NCI-H2107 treated with DMSO at 0.1 percent for 48 hours (cell line): ENCODE measurements around the gene INPPL1.
A peak's percentile ranks its signal among the peaks of the same experiment; 100 is the strongest.

Experiments used
- DNase-seq: peaks from one replicate; lab custom pipeline; 2025; ENCODE audit not compliant: unreplicated experiment; lab: John Stamatoyannopoulos, UW

INPPL1 gene

DNA sequence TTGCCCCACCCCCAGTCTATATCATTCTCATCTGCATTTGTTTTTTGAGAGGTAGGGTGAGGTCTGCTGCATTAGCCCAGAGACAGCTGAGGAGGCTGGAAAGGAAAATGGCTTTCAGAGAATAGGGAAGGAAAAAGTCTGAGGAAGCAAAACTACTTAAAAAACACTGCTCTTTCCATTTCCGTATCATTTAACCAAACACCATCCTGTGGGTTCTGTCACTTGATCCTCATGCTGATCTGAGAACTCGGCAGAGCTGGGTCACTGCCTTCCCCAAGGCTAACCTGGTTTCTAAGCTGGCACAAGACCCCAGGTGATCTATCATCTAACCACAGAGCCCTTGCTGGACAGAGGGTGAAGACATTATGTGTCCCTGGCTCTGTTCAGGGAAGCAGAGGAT lies 6.7 kb upstream of the INPPL1 start:
- no peak for DNase-seq

DNA sequence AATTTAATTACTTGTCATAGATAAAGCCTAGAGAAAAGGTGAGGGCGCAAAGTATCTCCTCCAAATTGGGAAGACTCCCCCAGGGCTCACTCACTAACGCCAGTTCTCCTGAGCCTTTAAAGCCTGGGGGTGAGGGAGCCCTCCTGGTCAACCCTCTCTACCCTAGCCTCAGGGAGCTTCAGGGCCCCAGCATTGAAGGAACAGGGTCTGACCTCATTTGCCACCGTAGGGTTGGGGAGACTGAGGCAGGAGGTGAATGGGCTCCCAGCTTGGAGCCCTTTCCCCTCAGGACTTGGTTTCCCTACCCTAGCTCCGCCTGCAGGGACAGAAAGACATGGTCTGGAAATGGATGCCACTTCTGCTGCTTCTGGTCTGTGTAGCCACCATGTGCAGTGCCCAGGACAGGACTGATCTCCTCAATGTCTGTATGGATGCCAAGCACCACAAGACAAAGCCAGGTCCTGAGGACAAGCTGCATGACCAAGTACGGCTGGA lies 6.3 kb upstream of the INPPL1 start:
- DNase-seq = no peak

DNA sequence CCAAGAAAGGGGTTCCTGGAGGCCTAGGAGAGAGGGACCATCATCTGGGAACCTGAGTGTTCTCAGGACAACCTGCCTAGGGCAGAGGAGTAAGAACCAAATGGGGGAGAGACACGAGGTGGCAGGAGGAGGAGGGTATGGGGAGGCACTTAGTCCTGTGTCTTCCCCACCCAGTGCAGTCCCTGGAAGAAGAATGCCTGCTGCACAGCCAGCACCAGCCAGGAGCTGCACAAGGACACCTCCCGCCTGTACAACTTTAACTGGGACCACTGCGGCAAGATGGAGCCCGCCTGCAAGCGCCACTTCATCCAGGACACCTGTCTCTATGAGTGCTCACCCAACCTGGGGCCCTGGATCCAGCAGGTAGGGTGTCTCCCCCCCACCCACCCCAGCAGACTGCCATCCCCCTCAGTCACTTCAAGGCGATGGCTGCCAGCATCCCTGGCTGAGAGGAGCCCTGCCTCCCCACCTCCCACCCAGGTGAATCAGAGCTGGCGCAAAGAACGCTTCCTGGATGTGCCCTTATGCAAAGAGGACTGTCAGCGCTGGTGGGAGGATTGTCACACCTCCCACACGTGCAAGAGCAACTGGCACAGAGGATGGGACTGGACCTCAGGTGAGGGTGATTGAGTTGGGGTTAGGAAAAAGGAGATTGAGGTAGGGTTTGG lies 3.7 kb upstream of the INPPL1 start:
- no peak for DNase-seq

DNA sequence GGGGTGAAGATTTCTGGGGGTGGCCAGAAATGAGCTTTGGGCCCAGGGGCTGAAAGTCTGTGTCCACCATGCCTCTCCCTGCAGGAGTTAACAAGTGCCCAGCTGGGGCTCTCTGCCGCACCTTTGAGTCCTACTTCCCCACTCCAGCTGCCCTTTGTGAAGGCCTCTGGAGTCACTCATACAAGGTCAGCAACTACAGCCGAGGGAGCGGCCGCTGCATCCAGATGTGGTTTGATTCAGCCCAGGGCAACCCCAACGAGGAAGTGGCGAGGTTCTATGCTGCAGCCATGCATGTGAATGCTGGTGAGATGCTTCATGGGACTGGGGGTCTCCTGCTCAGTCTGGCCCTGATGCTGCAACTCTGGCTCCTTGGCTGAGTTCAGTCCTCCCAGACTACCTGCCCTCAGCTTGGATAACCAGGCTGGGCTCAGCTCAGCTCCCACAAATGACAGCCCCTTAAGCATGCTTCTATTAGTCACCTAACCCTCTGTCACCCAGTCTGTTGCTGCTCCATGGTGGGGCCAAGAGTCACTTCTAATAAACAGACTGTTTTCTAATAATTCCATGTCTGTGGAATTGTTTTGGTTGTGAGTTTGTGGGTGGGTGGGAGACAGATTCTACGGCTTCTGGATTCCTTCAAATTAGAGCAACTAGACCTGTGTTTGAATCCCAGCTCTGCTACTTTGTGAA lies 3.0 kb upstream of the INPPL1 start:
- DNase-seq = no peak

DNA sequence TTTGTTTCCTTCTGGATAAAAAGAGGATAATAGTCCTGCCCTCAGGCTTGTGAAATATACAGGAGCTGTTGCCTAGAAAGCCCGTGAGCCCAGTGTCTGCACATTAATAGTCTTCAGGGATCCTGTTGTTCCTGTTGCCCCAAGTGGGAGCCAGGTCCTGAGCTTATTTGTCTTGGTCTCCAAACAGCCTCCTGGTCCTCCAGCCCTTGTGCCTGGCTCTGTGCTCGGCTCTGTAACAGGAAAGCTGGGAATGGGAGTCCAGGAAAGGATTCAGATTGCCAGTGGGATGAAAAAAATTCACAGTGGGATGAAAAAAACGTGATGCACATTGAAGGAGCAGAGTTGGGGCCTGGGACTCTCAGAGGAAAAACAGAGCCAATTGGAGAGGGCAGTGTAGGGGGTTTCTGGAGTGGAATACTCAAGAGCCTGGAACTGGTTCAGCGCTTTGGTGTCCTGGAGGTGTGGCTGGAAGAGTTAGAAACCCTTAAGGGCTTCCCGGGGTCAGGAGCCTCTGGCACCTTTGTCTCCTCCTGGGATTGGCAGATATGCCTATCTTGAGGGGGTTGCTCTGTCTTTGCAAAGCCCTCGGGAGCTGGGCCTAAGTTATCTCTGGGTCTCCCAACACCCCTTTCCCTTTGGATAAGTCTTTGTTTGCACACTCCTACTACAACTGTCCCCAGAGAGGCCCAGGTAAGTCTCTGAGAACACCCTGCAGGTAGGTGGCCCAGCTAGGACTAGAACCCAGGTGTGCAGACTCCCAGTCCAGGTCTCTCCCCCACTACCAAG lies 2.3 kb upstream of the INPPL1 start:
- no peak for DNase-seq

DNA sequence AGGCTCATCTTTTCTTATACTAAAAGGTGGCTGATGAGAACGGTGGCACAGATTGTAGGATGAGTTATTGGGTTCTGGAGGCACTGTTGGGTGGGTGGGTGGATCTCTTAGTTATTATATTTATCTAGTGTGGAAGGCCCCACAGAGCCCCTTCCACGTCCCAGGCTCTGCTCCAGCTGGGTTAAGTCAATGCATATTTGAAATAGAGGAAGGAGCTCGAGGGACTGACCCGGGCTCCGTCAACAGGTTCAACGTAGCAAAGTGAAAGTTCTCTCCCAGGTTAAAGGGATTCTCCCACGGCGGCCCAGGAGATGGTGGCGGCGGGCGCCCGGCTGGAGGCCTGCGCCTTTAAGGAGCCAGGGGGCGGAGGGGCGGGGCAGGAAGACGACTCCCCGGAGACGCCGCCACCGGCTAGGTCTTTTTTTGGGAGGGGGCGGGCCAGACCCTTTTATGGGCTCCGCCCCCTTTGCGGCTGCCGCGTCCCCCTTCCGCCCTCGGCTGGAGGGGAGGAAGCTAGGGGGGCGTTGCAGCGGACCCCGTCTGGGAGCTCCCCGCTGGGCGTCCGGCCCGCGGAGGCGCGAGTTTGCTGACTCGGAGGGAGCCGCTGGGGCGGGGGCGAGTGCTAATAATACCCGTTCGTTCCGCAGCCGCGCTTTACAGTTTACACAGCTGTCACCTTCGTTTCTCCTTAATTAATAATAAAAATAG lies 1.5 kb upstream of the INPPL1 start:
- DNase-seq = peak; percentile 76

DNA sequence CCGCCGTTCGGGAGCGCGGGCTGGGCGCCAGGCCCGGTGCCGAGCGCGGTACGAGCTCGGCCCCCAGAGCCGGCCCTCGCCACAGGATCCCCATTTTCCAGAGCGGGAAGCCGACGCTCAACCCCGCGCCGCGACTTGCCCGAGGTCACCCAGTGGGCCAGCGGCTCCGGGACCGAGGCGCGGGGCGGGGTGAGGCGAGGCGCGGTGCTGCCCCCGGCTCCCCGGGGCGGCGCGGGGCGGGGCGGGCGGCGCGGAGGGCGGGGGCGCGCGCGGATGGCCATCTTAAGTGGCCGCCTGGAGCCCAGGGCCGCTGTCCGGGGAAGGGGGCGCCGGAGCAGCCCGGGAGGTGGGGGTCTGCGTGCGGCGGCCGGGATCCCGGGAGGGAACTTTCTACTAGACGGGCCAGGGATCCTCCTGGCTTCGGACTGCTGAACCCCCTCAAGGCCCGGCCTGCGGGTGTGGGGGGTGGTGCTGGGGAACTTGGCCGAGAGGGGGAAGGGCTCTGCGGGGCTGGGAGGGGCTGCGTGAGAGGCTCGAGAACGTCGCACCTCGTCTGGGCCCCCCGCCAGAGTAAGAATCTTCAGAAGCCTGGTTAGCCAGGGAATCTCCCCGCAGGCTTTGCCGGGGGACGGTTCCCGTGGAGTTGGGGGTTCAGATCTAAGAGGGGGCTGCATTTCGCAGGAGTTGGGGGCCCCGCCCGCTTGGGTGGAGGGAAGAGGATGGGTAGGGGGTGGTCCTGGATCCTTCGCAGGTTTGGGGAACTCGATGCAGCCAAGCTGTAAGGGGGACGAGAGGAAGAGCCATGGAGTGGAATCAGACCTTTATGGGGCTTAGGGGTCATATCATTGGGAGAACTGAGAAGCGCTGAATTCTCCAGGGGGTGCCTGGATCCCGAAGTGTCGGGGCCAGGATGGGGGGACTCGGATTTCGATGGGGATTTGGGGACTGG lies 678 bp upstream of the INPPL1 start:
- no peak for DNase-seq

DNA sequence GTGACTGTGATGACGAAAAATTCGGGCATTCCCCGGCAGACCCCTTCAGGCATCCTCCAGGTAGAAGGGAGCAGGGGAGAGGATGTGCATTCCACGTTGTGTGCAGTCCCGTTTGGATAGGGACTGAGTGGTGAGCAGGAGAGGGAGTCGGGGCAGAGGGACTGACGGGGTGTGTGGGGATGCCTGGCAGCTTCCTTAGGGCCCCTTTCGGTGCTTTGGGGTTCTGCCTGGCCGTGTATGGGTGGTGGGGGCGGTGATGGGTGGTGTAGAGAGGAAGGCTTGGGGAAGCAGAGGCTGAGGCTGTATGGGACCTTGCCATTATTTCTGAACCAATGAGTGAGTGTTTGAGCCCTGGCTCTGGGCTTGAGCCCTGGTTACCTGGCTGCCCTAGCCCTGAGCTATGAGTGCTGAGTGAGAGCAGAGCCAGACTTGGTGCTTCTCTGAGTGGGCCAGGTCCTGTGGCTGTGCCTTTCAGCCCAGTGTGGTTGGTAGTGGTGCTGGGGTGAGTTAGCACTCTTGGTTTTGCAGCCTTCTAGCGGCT lies 914 bp downstream of the INPPL1 start:
- DNase-seq = no peak

DNA sequence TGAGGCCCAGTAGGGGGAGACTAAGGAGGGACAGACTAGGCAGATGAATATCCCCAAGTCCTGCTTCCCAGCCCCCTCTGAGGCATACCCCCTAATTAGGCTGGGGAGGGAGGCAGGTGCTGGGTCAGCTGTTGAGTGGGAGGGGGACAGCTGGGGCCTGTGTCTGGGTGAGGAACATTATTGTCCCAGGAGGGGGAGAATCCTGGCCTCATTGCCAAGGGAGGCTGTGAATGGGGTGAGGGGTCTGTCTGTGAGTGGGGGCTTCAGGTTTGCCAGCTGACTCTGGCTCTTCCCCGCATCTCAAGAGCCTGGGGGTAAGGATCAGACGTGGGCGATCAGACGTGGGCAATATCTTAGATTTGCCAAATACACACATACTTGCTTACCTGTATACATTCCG lies 2.1 kb downstream of the INPPL1 start:
- no peak for DNase-seq

DNA sequence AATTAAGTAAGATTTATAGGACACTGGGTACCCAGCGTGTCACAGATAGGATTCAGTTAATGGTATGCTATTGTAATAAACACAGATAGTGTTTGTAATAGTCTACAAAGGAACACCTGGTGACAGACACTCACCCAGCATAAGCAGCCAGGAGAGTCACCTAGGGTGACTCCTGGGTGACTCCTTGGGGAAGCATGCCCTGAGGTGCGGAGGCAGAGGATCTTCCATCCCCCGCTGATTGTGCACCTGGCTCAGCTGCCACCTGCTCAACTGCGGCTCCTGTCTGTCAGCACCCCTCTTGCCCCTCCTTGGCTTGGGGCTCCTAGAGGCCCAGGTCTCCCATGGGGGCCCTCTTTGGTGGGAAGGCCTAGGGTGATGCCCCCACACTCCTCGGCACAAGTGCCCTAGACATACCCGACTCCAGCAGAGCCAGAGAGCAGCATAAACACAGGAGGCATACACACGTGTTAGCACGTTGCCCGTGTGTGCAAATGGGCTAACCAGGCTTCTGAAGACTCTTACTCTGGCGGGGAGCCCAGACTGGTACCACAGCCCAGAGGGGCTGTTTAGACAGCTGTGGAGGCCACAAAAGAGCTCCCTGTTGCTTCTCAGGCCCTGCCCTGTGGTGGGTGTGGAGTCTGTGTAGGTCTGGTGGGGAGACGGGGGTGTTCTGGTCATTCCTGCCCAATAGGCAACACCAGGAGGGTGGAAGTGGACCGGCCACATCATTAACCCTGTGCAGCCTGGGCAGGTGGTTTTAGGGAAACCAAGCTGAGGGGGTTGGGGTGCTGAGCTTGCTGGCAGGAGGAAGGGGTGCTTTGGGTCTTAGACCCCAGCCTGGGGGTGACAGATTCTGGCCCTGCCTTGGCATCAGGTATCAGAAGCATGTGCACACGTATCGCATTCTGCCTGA lies 3.0 kb downstream of the INPPL1 start:
- peak; percentile 98 for DNase-seq

DNA sequence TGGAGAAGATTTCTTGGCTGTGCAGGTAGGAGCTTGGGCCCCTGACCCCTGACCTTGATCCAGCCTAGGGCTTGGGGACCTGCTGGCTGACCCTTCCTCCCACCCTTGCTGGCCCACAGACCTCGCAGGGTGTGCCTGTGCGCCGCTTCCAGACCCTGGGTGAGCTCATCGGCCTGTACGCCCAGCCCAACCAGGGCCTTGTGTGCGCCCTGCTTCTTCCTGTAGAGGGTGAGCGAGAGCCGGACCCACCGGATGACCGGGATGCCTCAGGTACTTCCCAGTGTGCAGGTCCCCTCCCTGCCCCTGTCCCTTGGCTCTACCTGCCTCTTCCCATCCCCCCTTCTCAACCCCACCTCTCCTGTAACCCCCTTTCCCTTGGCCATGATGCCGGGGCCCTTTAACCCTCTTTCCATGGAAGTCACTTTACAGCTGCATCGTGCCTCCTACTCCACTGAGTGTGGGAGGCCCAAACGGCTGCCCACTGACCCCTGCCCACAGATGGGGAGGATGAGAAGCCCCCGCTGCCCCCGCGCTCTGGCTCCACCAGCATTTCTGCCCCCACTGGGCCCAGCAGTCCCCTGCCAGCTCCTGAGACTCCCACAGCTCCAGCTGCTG lies 3.8 kb downstream of the INPPL1 start:
- DNase-seq = no peak

DNA sequence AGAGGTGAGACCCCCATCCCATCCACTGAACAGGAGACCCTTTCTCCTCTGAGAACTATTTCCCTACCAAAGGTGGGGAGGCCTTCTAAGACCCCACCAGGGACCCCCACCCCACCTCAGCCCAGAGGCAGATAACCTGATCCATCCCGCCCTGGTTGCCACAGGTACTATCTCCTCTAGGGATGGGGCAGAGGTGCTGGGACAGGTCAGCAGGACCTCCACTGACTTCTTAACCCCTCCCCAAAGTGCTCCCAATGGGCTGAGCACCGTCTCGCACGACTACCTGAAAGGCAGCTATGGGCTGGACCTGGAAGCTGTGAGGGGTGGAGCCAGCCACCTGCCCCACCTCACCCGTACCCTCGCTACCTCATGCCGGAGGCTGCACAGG lies 4.3 kb downstream of the INPPL1 start:
- no peak for DNase-seq

DNA sequence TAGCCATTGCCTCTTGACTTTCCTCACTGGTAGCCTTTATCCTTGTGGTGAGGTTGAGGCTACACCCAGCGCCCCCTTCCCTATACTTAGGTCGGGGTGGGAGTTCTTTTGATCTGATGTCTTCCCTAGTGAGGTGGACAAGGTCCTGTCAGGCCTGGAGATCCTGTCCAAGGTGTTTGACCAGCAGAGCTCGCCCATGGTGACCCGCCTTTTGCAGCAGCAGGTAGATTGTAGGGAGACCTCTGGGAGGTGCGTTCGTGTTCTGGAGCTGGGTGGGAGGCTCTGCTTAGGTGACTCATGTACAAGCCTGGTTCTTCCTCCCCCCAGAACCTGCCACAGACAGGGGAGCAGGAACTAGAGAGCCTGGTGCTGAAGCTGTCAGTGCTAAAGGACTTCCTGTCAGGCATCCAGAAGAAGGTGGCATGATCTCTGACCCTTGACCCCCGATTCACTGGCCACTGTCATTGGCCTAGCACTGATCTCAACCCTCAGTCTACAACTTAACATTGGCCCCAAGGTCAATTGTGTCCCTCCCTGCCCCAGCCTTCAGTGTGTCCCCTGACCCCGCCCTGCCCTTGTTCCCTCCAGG lies 4.9 kb downstream of the INPPL1 start:
- DNase-seq = no peak

DNA sequence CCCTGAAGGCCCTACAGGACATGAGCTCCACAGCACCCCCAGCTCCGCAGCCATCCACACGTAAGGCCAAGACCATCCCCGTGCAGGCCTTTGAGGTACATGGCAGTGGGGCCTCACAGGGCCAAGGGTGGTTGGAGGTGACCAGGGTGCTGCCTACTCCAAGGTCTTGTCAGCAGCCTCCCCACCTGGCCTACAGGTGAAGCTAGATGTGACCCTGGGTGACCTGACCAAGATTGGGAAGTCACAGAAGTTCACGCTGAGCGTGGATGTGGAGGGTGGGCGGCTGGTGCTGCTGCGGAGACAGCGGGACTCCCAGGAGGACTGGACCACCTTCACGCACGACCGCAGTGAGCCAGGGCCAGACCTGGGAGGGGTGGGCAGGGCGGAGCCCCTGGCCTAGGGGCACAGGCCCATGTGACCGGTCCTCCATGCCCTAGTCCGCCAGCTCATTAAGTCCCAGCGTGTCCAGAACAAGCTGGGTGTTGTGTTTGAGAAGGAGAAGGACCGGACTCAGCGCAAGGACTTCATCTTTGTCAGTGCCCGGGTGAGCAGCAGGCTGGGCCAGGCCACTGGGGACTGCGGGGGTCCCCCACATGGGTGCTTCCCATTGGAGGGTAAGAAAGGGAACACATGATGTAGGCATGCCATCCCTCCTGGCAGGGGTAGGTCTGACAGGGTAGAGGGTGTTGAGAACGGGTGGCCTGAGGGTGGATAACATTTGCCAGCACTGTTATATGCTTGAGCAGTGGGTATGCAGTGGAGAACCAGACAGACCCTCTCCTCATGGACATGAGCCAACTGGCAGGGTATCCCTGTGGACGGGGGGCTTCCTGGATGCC lies 5.6 kb downstream of the INPPL1 start:
- DNase-seq = no peak

DNA sequence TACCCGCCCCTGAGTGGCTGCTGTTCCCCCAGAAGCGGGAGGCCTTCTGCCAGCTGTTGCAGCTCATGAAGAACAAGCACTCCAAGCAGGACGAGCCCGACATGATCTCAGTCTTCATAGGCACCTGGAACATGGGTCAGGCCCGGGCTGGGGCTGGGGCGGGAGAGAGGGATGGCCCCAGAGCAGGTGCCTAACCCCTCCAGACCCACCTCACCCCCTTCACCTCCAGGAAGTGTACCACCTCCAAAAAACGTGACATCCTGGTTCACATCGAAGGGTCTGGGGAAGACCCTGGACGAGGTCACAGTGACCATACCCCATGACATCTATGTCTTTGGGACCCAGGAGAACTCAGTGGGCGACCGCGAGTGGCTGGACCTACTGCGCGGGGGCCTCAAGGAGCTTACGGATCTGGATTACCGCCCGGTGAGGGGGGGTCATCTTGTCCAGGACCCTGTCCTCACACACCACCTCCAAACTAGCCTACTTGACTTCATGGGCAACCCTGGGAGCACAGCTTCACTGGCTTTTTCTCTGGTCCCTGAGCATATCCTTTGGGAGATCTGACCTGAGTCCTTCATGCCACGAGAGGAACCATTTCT lies 6.3 kb downstream of the INPPL1 start:
- no peak for DNase-seq

DNA sequence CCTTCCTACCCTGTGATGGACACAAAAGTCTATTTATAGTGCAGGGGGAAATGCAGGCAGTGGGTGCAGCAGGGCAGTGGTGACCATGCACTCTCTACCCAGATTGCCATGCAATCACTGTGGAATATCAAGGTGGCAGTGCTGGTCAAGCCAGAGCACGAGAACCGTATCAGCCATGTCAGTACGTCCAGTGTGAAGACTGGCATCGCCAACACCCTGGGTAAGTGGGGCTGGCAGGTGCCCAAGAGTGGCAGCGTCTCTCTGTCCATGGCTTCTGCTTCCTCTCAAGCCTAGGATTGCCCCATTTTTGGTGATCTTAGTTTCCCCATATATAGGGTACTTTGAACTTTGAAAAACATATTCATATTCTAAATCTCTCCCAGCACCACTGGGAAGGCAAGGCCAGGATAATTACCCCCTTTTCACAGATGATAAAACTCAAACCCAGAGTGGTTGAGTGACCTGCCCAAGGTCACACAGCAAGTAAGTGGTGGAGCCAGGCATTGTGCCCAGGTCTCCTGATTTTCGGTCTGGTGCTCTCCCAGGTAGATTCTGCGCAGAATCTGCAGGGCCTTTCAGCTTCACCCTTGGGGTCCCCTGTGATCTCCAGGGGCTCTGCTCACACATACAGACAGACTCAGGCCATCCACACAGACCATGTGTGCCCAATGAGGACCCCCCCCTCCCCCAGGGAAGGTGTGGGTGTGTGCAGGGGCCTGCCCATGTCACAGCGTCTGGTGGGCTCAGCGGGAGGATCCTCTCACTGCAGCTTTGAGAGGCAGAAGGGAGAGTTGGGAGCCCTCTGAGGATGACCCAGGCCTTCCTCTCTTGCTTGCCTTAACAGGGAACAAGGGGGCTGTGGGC lies 7.1 kb downstream of the INPPL1 start:
- DNase-seq = no peak
